Peyer's patch (tissue), 4 donors: ENCODE data around the gene CACNA2D1. TPM values are rescaled to one million over a fixed set of nuclear protein-coding genes. Genes with fewer than 3 reads are reported as not detected.

Experiments used
- DNase-seq, 3 donors: peaks; one replicate each; pipeline ENCODE4 v3.0.0-alpha.2; 2017 to 2019
- H3K27ac ChIP-seq, 4 donors: fragments of 200-600 bp; sonication (generic); one replicate each; pipeline ENCODE4 v1.5.1; 2016 to 2019
- H3K27me3 ChIP-seq, 2 donors: fragments of 200-600 bp; sonication (generic); one replicate each; pipeline ENCODE4 v1.5.1; 2019
- H3K36me3 ChIP-seq, 3 donors: fragments of 200-600 bp; sonication (generic); one replicate each; pipeline ENCODE4 v1.5.1; 2016 to 2019
- H3K4me1 ChIP-seq, 4 donors: fragments of 200-600 bp; sonication (generic); one replicate each; pipeline ENCODE4 v1.5.1; 2016 to 2019
- H3K4me3 ChIP-seq, 4 donors: fragments of 200-600 bp; sonication (generic); 1 replicate in 3 of 4; 2 replicates in 1 of 4; pipeline ENCODE4 v1.5.1; 2016 to 2019; ENCODE audit warnings: mild to moderate bottlenecking in 1 of 4
- H3K9me3 ChIP-seq, 4 donors: fragments of 200-600 bp; sonication (generic); one replicate each; pipeline ENCODE4 v1.5.1; 2016 to 2019; ENCODE audit warnings: mild to moderate bottlenecking in 1 of 4
- CTCF ChIP-seq, 6 experiments: fragments of 450-650 bp in 4 of 6; fragments of 200-600 bp in 2 of 6; sonication (generic) in 1 of 6; IDR thresholded peaks; one replicate each; pipeline ENCODE4 v1.5.1; 2017 to 2019; ENCODE audit warnings: antibody characterized with exemption in 6 of 6, mild to moderate bottlenecking in 3 of 6, moderate library complexity in 1 of 6
- POLR2A ChIP-seq, 2 donors: fragments of 450-650 bp; IDR thresholded peaks; one replicate each; pipeline ENCODE4 v1.5.1; 2017; ENCODE audit warnings: antibody characterized with exemption in 2 of 2, mild to moderate bottlenecking in 2 of 2, moderate library complexity in 2 of 2
- total RNA-seq, 4 donors: library from RNA; depleted of rRNA; stranded (reverse); fragments of >200 nt; gene quantifications; one replicate each; pipeline ENCODE4 v1.1.0, GENCODE V29; 2016

Gene CACNA2D1
- total RNA-seq, 4 donors from 2014 or later = 5.5 to 85.0 (median 11.5) TPM

DNA sequence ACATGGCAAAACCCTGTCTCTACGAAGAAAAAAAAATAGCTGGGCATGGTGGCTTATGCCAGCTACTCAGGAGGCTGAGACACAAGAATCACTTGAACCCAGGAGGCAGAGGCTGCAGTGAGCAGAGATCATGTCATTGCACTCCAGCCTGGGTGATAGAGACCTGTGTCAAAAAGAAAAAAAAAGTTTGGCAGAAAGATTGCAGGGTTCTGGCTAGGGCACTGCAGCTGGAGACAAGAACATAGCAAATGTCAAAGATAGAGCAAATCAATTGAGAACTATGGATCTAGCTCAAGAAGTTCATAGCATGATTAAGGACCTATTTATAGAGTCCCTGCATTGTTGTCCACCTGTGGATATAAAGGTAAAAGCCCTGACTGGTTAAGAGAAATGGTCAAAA is 79.5 kb downstream of the CACNA2D1 start:
- Histone ChIP-seq H3K4me1 (no peaks in the 10 kb centered on the region), H3K36me3 (no peaks in the 10 kb centered on the region), H3K27ac (no peak overlapping the region), H3K4me3 (no peak overlapping the region), H3K9me3 (no peaks in the 10 kb centered on the region), H3K27me3 (no peaks in the 10 kb centered on the region)
- no peak for DNase-seq
- TF ChIP-seq POLR2A (IDR thresholded peaks at IDR 0.05) = no peak
- TF ChIP-seq CTCF (IDR thresholded peaks at IDR 0.05) = no peak

- no peaks in the 10 kb centered on the region for H3K4me1 ChIP-seq
- no peak overlapping the region for H3K4me3 ChIP-seq
- DNase-seq = no peak
- H3K27me3 ChIP-seq = no peaks in the 10 kb centered on the region
- H3K27ac ChIP-seq = no peak overlapping the region
- TF ChIP-seq POLR2A (IDR thresholded peaks at IDR 0.05) = no peak
- TF ChIP-seq CTCF (IDR thresholded peaks at IDR 0.05) = no peak
- no peaks in the 10 kb centered on the region for H3K9me3 ChIP-seq
- no peaks in the 10 kb centered on the region for H3K36me3 ChIP-seq
Measured at GRCh38 chr7:82362129-82362706, 81.4 kb downstream of the CACNA2D1 start.

DNA sequence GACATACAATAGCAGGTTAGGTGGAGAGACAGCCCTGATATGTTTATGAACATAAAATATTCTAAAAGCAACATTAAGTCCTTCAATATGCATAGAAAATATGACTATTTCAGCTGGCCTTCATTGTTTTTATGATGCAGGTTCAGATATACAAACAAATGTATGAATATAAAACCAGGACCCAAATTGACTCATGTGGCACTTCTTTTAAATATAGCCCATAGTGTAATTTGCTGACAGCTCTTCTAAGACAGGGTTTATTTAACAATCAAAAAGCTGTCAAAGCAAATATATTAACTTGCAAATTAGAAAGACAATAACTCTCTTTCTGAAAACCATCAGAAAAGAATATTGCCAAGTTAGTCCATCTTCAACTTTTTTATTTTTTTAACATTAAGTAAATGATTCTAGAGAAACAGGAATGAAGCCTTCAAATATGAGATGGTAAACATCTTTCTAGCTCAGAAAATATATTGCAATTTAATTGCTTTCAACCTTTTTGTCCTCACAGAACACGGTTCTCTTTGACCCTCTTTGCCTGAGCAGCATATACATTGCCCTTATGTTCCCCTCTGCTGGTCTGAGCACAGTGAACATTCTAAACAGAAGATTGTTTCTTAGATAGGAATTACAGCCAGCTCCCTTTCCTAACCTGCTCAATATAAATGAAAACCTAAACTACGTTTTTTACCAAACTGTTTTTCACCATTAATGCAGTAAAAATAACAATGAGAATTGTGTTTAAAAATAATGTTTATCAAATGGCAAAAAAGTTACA is 82.8 kb downstream of the CACNA2D1 start:
- H3K27me3 ChIP-seq = no peaks in the 10 kb centered on the region
- H3K27ac ChIP-seq = no peak overlapping the region
- no peaks in the 10 kb centered on the region for H3K36me3 ChIP-seq
- no peaks in the 10 kb centered on the region for H3K4me1 ChIP-seq
- DNase-seq = no peak
- H3K9me3 ChIP-seq = no peaks in the 10 kb centered on the region
- no peak overlapping the region for H3K4me3 ChIP-seq
- TF ChIP-seq POLR2A (IDR thresholded peaks at IDR 0.05) (no peak), CTCF (IDR thresholded peaks at IDR 0.05) (no peak)

DNA sequence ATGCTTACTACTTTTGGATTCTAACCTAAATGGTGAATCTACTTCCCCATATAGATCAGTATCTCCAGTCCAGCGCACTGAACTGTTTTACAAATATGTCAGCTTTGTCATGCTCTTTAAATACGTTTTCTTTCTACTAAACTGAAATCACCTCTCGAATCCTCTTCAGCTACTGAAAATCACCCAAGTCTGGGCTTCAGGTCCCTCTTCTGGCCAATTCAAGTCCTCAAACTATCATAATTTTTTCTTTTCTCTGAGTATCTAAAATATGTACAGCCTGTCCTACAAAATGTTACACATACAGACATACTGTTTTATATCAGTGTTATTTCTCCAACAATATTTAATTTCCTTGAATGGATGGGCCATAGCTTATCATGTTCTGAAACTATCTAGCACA is 84.2 kb downstream of the CACNA2D1 start:
- Histone ChIP-seq H3K27ac (no peak overlapping the region), H3K27me3 (no peaks in the 10 kb centered on the region), H3K36me3 (no peaks in the 10 kb centered on the region), H3K4me1 (no peaks in the 10 kb centered on the region), H3K9me3 (no peaks in the 10 kb centered on the region), H3K4me3 (no peak overlapping the region)
- no peak for DNase-seq
- TF ChIP-seq POLR2A (IDR thresholded peaks at IDR 0.05) (no peak), CTCF (IDR thresholded peaks at IDR 0.05) (no peak)

GRCh38 chr7:82358923-82359322 is 84.7 kb downstream of the CACNA2D1 start:
- H3K4me1 ChIP-seq = no peaks in the 10 kb centered on the region
- TF ChIP-seq CTCF (IDR thresholded peaks at IDR 0.05) (no peak), POLR2A (IDR thresholded peaks at IDR 0.05) (no peak)
- DNase-seq = no peak
- H3K9me3 ChIP-seq = no peaks in the 10 kb centered on the region
- H3K36me3 ChIP-seq = no peaks in the 10 kb centered on the region
- H3K27me3 ChIP-seq = no peaks in the 10 kb centered on the region
- H3K4me3 ChIP-seq = no peak overlapping the region
- H3K27ac ChIP-seq = no peak overlapping the region
